Keratinocyte (primary cell): ENCODE measurements around the gene MCAM. TPM values are rescaled to one million over a fixed set of nuclear protein-coding genes. Genes with fewer than 3 reads are reported as not detected.

Source experiments
- DNase-seq: peaks from one replicate; pipeline ENCODE4 v3.0.0-alpha.2; 2011; ENCODE audit warnings: low read depth, missing footprints, low spot score
- FAIRE-seq: peaks from 2 replicates; lab custom pipeline; 2011; peaks lifted over from hg19 to GRCh38; lab: Jason Lieb, UNC
- H2AFZ ChIP-seq: 2 replicates; pipeline ENCODE4 v1.6.0; 2012; ENCODE audit warnings: low read length, control low read depth, inconsistent platforms; ENCODE audit not compliant: control insufficient read depth
- H3K27ac ChIP-seq: 2 replicates; pipeline ENCODE4 v1.5.1; 2011; ENCODE audit warnings: low read length; ENCODE audit not compliant: control insufficient read depth, insufficient read depth
- H3K27me3 ChIP-seq: 3 replicates; pipeline ENCODE4 v1.6.0; 2011; ENCODE audit warnings: low read length; ENCODE audit not compliant: control insufficient read depth, insufficient read depth; ENCODE audit errors: extremely low read depth
- H3K36me3 ChIP-seq, 2 experiments: 2 replicates in 1 of 2; 3 replicates in 1 of 2; pipeline ENCODE4 v1.5.1; 2011; ENCODE audit warnings: low read length in 2 of 2, mild to moderate bottlenecking in 1 of 2; ENCODE audit not compliant: control insufficient read depth in 2 of 2, insufficient read depth in 2 of 2; ENCODE audit errors: extremely low read depth in 1 of 2
- H3K4me1 ChIP-seq: 3 replicates; pipeline ENCODE4 v1.5.1; 2011; ENCODE audit warnings: low read length; ENCODE audit not compliant: control insufficient read depth, insufficient read depth; ENCODE audit errors: extremely low read depth
- H3K4me2 ChIP-seq: 3 replicates; pipeline ENCODE4 v1.6.0; 2011; ENCODE audit warnings: low read depth, low read length; ENCODE audit not compliant: control insufficient read depth, insufficient read depth; ENCODE audit errors: extremely low read depth
- H3K4me3 ChIP-seq, 3 experiments: fragments of 200-600 bp in 1 of 3; sonication (generic) in 1 of 3; 2 replicates in 2 of 3; 3 replicates in 1 of 3; pipeline ENCODE4 v1.5.1; 2011 to 2016; ENCODE audit warnings: low read length in 3 of 3, mild to moderate bottlenecking in 3 of 3, control low read depth in 2 of 3, inconsistent platforms in 1 of 3, low read depth in 1 of 3, mixed read lengths in 1 of 3, mixed run types in 1 of 3, moderate library complexity in 1 of 3; ENCODE audit not compliant: control insufficient read depth in 2 of 3, insufficient read depth in 2 of 3; ENCODE audit errors: extremely low read depth in 1 of 3
- H3K79me2 ChIP-seq: 2 replicates; pipeline ENCODE4 v1.6.0; 2012; ENCODE audit warnings: low read length; ENCODE audit not compliant: control insufficient read depth, insufficient read depth
- H3K9ac ChIP-seq: 3 replicates; pipeline ENCODE4 v1.6.0; 2011; ENCODE audit warnings: low read length; ENCODE audit not compliant: control insufficient read depth, insufficient read depth; ENCODE audit errors: extremely low read depth
- H3K9me1 ChIP-seq: 3 replicates; pipeline ENCODE4 v1.6.0; 2011; ENCODE audit warnings: low read length; ENCODE audit not compliant: control insufficient read depth, insufficient read depth; ENCODE audit errors: extremely low read depth
- H3K9me3 ChIP-seq: 2 replicates; pipeline ENCODE4 v1.5.1; 2012; ENCODE audit warnings: low read depth, low read length; ENCODE audit not compliant: control insufficient read depth
- H4K20me1 ChIP-seq: 3 replicates; pipeline ENCODE4 v1.6.0; 2011; ENCODE audit warnings: low read length; ENCODE audit not compliant: control insufficient read depth, insufficient read depth; ENCODE audit errors: extremely low read depth
- EZH2 ChIP-seq: IDR thresholded peaks from one replicate; pipeline ENCODE4 v1.6.1; 2012; ENCODE audit warnings: inconsistent platforms, mild to moderate bottlenecking, low read length, moderate library complexity
- dilution Hi-C: fragments of 300-500 bp; cut with MboI; formaldehyde crosslinking; loops from one replicate; pipeline ENCODE4 v1.7.0; 2020; ENCODE audit warnings: low sequenced_read_pairs; ENCODE audit not compliant: extremely low pct_ligation_motif_present
- polyA plus RNA-seq, 5 experiments: library from polyadenylated mRNA; depleted of rRNA in 3 of 5; stranded (reverse) in 3 of 5; stranded (forward) in 1 of 5; unstranded in 1 of 5; fragments of >200 nt; gene quantifications; 1 replicate in 1 of 5; 2 replicates in 3 of 5; 3 replicates in 1 of 5; pipeline versions ENCODE4 v1.2.1 to v1.2.3, GENCODE V29; 2011 to 2012; ENCODE audit warnings: missing spikeins in 2 of 5, low read depth in 1 of 5, low replicate concordance in 1 of 5
- TF ChIP-seq, protein P1 (sequence below), 3 experiments: IDR thresholded peaks in 1 of 3; conservative IDR thresholded peaks in 1 of 3; optimal IDR thresholded peaks in 1 of 3; 2 replicates in 2 of 3; 3 replicates in 1 of 3; pipeline versions ENCODE3 to v1.5.1; 2011; ENCODE audit warnings: low read length in 3 of 3, mild to moderate bottlenecking in 3 of 3, moderate library complexity in 2 of 3, control low read depth in 1 of 3, inconsistent platforms in 1 of 3; ENCODE audit not compliant: insufficient read depth in 2 of 3; ENCODE audit errors: extremely low read depth in 1 of 3

Gene MCAM
- polyA plus RNA-seq, 1 donor (not counting 4 experiments of a cell fraction or from before 2014, with no cell fraction given), result 8.5 TPM

DNA sequence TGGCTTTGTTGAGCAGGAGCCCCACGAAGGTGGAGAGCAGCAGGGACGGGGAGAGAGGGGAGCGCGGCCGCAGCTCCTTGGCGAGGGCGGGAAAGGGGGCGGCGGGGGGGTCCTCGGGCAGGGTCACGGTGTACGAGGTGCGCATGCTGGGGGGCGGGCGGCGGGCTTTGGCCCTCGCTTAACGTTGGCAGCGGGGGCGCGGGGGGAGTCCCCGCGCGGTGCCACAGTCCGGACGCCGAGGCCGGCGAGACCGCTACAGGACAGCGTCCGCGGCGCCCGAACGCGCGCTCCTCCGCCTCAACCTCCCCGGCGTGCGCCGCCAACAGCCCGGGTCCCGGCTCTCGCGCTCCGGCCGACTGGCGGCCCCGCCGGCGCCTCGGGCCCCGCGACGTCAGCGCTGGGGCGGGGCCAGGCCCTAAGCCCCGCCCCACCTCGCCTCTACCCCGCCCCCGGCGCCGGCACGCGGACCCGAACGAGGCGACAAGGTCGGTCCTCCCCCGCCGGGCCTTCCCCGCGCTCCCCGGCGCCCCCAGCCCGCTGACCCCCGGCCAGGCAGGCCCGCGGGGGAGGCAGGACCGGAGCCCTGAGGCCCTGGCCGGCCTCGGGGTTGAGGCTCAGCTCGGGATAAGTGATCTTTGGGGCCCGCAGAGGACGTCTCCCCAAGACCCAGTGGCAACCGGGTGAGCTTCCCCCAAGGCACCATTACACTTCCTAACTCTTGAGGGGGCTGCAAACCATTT lies 47.1 kb upstream of the MCAM start:
- DNase-seq (no peak), FAIRE-seq (no peak)
- peak overlapping the region; percentile 20 for H3K4me2 ChIP-seq
- H3K4me3 ChIP-seq, result peak overlapping the region in 2 of 3 experiments; percentile 23 to 29
- H3K9me1 ChIP-seq, result no peaks in the 10 kb centered on the region
- H3K27ac ChIP-seq, result no peak overlapping the region
- no peaks in the 10 kb centered on the region for H3K9me3 ChIP-seq
- H3K9ac ChIP-seq, result no peak overlapping the region
- H3K27me3 ChIP-seq, result peaks cover 24% of the 10 kb centered on the region
- H4K20me1 ChIP-seq, result no peaks in the 10 kb centered on the region
- H3K79me2 ChIP-seq, result no peaks in the 10 kb centered on the region
- peaks cover 33% of the 10 kb centered on the region for H3K4me1 ChIP-seq
- no peak overlapping the region for H2AFZ ChIP-seq
- H3K36me3 ChIP-seq, result no peaks in the 10 kb centered on the region
- no peak for TF ChIP-seq EZH2
- TF ChIP-seq, protein P1, sequence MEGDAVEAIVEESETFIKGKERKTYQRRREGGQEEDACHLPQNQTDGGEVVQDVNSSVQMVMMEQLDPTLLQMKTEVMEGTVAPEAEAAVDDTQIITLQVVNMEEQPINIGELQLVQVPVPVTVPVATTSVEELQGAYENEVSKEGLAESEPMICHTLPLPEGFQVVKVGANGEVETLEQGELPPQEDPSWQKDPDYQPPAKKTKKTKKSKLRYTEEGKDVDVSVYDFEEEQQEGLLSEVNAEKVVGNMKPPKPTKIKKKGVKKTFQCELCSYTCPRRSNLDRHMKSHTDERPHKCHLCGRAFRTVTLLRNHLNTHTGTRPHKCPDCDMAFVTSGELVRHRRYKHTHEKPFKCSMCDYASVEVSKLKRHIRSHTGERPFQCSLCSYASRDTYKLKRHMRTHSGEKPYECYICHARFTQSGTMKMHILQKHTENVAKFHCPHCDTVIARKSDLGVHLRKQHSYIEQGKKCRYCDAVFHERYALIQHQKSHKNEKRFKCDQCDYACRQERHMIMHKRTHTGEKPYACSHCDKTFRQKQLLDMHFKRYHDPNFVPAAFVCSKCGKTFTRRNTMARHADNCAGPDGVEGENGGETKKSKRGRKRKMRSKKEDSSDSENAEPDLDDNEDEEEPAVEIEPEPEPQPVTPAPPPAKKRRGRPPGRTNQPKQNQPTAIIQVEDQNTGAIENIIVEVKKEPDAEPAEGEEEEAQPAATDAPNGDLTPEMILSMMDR (optimal IDR thresholded peaks at IDR 0.05 in 1 of 3, IDR thresholded peaks at IDR 0.05 in 1 of 3, conservative IDR thresholded peaks at IDR 0.05 in 1 of 3; ENCODE audit: extremely low read depth in 1 of 3, insufficient read depth in 2 of 3, low read length in 3 of 3), result no peak
- dilution Hi-C loops, result no loop called here

DNA sequence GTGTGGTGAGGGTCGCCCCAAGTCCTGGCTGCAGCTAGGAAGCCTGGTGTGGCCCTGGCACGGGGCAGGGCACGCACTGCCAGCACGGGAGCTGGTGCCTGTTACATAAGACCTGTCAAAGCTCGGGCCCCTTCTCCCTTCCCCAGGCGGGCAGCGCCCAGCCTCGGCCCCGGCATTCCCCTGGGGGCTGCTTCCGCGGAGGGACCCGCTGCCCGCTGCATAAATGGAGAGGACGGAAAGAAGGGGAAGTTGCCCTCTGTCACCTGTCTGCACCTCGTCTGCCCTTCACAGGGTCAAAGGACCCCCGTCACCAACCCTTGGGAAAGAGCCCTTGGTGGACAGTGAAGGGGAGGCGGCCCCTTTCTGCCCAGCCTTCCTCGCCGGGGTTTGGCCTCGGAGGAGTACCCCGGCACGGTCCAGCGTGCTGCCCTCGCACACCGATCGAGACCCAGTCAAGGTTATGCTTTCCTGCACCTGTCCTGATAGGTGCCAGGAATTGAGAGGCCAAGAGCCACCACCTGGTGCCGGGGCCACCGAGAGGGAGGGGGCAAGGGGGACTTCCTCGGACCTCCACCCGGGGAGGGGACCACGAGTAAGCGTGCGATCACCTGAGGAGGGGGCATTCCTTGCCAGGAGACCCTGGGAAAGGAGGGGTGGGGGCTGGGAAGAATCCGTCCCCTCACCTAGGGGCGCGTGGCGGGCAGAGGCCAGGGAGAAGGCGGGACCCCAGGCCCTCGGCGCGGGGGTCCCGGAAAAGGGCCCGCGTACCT lies 46.3 kb upstream of the MCAM start:
- peak overlapping the region in 1 of 3 experiments; percentile 23 for H3K4me3 ChIP-seq
- H3K79me2 ChIP-seq, result no peaks in the 10 kb centered on the region
- no peaks in the 10 kb centered on the region for H4K20me1 ChIP-seq
- TF ChIP-seq EZH2, result no peak
- TF ChIP-seq, protein P1 (optimal IDR thresholded peaks at IDR 0.05 in 1 of 3, IDR thresholded peaks at IDR 0.05 in 1 of 3, conservative IDR thresholded peaks at IDR 0.05 in 1 of 3; ENCODE audit: extremely low read depth in 1 of 3, insufficient read depth in 2 of 3, low read length in 3 of 3), result no peak
- no peaks in the 10 kb centered on the region for H3K9me3 ChIP-seq
- dilution Hi-C loops, result no loop called here
- DNase-seq (no peak), FAIRE-seq (no peak)
- peaks cover 24% of the 10 kb centered on the region for H3K27me3 ChIP-seq
- H2AFZ ChIP-seq, result no peak overlapping the region
- H3K27ac ChIP-seq, result no peak overlapping the region
- H3K4me1 ChIP-seq, result peaks cover 26% of the 10 kb centered on the region
- no peaks in the 10 kb centered on the region for H3K9me1 ChIP-seq
- no peaks in the 10 kb centered on the region for H3K36me3 ChIP-seq
- H3K9ac ChIP-seq, result no peak overlapping the region
- H3K4me2 ChIP-seq, result no peak overlapping the region
